ENCODE results near the gene WSCD2.

The WSCD2 gene

DNA sequence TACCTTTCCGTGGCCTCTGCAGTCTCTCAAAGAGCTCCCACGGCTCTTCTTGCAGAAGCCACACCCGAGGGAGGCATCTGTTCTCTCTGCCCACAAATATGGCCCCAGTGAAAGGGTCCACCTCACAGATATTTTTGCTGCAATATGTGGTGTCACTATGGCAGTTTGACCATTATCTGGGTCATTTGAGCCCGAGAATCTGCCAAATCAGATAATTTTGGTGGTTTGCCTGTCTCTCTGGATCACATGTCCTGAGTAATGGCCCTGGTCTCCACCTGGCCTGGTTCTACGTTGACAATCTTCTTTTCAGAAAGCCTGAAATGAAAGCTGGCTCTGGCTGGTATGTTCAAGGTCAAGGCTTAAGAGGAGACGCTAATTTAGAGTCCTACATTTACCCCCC lies 5.7 kb upstream of the WSCD2 start:
- no peak overlapping the region for H3K27ac ChIP-seq
- TF ChIP-seq, protein P1, sequence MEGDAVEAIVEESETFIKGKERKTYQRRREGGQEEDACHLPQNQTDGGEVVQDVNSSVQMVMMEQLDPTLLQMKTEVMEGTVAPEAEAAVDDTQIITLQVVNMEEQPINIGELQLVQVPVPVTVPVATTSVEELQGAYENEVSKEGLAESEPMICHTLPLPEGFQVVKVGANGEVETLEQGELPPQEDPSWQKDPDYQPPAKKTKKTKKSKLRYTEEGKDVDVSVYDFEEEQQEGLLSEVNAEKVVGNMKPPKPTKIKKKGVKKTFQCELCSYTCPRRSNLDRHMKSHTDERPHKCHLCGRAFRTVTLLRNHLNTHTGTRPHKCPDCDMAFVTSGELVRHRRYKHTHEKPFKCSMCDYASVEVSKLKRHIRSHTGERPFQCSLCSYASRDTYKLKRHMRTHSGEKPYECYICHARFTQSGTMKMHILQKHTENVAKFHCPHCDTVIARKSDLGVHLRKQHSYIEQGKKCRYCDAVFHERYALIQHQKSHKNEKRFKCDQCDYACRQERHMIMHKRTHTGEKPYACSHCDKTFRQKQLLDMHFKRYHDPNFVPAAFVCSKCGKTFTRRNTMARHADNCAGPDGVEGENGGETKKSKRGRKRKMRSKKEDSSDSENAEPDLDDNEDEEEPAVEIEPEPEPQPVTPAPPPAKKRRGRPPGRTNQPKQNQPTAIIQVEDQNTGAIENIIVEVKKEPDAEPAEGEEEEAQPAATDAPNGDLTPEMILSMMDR (IDR thresholded peaks at IDR 0.05): no peak
- no peak overlapping the region for H3K4me3 ChIP-seq (ENCODE audit: low read depth in 1 of 2, low read length in 1 of 2)
- no peaks in the 10 kb centered on the region for H3K9me3 ChIP-seq
- H3K27me3 ChIP-seq: peaks cover 35% of the 10 kb centered on the region
- H3K4me1 ChIP-seq (ENCODE audit: control insufficient read depth in 1 of 2, insufficient read depth in 1 of 2, low read depth in 1 of 2, low read length in 1 of 2): no peaks in the 10 kb centered on the region
- no peaks in the 10 kb centered on the region for H3K36me3 ChIP-seq

DNA sequence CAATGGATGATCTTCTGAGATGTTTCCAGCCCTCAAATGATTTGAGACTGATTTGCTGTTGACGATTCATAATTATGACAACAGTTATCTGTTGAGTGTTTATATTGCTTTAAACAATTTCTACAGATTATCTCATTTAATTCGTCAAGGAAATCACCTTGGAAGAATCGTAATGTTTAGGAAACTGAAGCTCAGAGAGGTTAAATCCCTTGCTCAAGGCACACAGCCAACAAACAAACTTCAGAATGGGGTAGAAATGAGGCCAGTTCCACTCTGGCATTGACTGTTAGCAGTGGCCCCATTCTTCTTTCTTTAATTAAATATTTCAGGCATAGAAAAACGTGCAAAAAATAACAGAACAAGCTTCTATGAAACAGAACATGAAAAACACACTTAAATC lies 4.0 kb upstream of the WSCD2 start:
- Histone ChIP-seq H3K27me3 (peaks cover 52% of the 10 kb centered on the region), H3K4me1 (ENCODE audit: control insufficient read depth in 1 of 2, insufficient read depth in 1 of 2, low read depth in 1 of 2, low read length in 1 of 2) (no peaks in the 10 kb centered on the region), H3K9me3 (no peaks in the 10 kb centered on the region), H3K36me3 (no peaks in the 10 kb centered on the region), H3K4me3 (ENCODE audit: low read depth in 1 of 2, low read length in 1 of 2) (no peak overlapping the region), H3K27ac (no peak overlapping the region)
- TF ChIP-seq, protein P1 (IDR thresholded peaks at IDR 0.05): no peak

DNA sequence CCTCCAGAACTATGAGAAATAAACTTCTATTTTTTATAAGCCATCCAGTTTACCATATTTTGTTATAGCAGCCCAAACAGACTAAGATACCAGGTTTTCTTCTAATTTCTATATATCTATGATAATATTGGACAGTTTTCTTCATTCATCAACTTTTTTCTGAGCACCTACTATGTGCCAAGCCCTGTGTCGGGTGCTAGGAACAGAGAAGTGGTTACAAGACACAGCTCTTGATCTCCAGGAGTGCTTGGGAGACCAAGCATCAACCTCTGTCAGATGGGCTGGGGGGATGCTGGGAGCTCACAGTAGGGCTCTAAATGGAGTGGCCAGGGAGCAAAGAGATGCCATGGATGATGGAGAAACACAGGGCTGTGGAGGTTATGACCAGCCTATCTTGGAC lies 2.9 kb upstream of the WSCD2 start:
- H3K27me3 ChIP-seq: peaks cover 63% of the 10 kb centered on the region

DNA sequence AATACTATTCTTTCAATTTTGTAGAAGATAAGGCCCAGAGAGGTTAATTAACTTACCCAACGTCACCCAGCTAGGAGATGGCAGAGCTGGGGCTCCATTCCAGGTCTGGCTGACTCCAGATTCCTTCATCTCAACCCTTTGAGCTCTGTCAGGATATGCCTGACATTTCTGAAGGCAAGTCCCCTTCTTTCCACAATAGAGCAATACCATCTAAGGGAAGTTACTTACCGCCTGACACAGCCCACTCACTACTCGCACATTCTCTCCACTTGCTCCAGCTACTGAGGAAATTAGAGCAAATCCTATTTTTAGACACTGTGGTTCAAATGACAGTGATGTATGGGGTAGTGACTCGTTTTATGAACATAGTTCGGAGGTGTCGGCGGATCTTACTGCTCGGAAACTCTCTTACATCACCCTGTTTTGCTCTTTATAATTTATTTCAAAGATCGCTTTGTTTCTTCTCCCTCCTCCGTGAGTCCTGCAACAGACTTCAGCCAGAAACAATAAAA lies 2.0 kb upstream of the WSCD2 start:
- no peak overlapping the region for H3K4me3 ChIP-seq (ENCODE audit: low read depth in 1 of 2, low read length in 1 of 2)
- H3K9me3 ChIP-seq: no peaks in the 10 kb centered on the region
- H3K27me3 ChIP-seq: peaks cover 71% of the 10 kb centered on the region
- TF ChIP-seq, protein P1 (IDR thresholded peaks at IDR 0.05): no peak
- no peak overlapping the region for H3K27ac ChIP-seq
- H3K4me1 ChIP-seq (ENCODE audit: control insufficient read depth in 1 of 2, insufficient read depth in 1 of 2, low read depth in 1 of 2, low read length in 1 of 2): no peaks in the 10 kb centered on the region
- no peaks in the 10 kb centered on the region for H3K36me3 ChIP-seq

More for the DNA sequence above, 2.9 kb upstream of the WSCD2 start:
- no peaks in the 10 kb centered on the region for H3K36me3 ChIP-seq
- H3K9me3 ChIP-seq: no peaks in the 10 kb centered on the region
- TF ChIP-seq, protein P1 (IDR thresholded peaks at IDR 0.05): no peak
- no peak overlapping the region for H3K4me3 ChIP-seq (ENCODE audit: low read depth in 1 of 2, low read length in 1 of 2)
- no peaks in the 10 kb centered on the region for H3K4me1 ChIP-seq (ENCODE audit: control insufficient read depth in 1 of 2, insufficient read depth in 1 of 2, low read depth in 1 of 2, low read length in 1 of 2)
- no peak overlapping the region for H3K27ac ChIP-seq

DNA sequence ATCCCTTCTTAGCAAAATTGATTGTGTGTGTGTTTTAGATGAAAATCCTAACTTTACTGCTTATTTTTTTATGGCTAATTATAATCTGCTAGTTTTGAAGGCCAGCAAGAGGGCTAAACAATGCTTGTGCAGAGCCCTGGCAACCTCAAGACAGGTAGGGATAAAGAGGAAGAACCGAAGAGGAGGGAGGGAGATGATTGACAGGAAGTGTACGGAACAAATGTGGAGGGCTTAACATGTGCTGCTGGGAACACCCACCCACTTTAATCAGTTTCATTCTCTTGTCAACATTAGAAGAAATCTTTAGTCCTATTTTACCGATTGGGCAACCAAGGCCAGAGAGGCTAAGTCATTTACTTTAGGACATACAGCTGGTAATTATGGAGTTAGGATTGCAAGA lies 1.4 kb upstream of the WSCD2 start:
- Histone ChIP-seq H3K27me3 (peaks cover 77% of the 10 kb centered on the region), H3K27ac (no peak overlapping the region), H3K36me3 (no peaks in the 10 kb centered on the region), H3K4me3 (ENCODE audit: low read depth in 1 of 2, low read length in 1 of 2) (no peak overlapping the region), H3K9me3 (no peaks in the 10 kb centered on the region), H3K4me1 (ENCODE audit: control insufficient read depth in 1 of 2, insufficient read depth in 1 of 2, low read depth in 1 of 2, low read length in 1 of 2) (no peaks in the 10 kb centered on the region)
- TF ChIP-seq, protein P1 (IDR thresholded peaks at IDR 0.05): no peak
